Measurements from ENCODE around the gene SSX4. TPM values are rescaled to one million over a fixed set of nuclear protein-coding genes. Genes with fewer than 3 reads are reported as not detected.
"Not testable (repeated sequence)": the region's sequence is repeated elsewhere in the genome, so short reads cannot be mapped to it uniquely, and the experiment has no call there.

SSX4 gene
- total RNA-seq, 6 experiments from 2014 or later, result not detected

GRCh38 chrX:48430166-48430565 is 46.8 kb downstream of the SSX4 start:
- peaks cover 10% of the 10 kb centered on the region; the same call in 1 of the 2 replicates for H3K9me3 Mint-ChIP-seq
- not testable (repeated sequence) for DNase-seq; H3K36me3 Mint-ChIP-seq (ENCODE audit: low read depth); H3K4me1 Mint-ChIP-seq (ENCODE audit: low read depth); H3K27me3 Mint-ChIP-seq (ENCODE audit: insufficient read depth); H3K27ac Mint-ChIP-seq; H3K4me3 Mint-ChIP-seq

GRCh38 chrX:48433713-48434112 is 50.4 kb downstream of the SSX4 start:
- H3K27me3 Mint-ChIP-seq (ENCODE audit: insufficient read depth); H3K4me3 Mint-ChIP-seq; H3K4me1 Mint-ChIP-seq (ENCODE audit: low read depth); H3K36me3 Mint-ChIP-seq (ENCODE audit: low read depth); DNase-seq; H3K27ac Mint-ChIP-seq: not testable (repeated sequence)
- peaks cover 15% of the 10 kb centered on the region; the same call in 1 of the 2 replicates for H3K9me3 Mint-ChIP-seq

Other genes with a start within 250 kb of the SSX4 start
- gene SSX5, start 186.7 kb upstream of the SSX4 start, total RNA-seq (2021; fragmentation: NEBNext Ultra II Directional; extraction: Animal tissue kit (Norgen Biotek cat#: 25700)), result not detected
- gene SSX1, start 128.1 kb upstream of the SSX4 start, total RNA-seq (2021; fragmentation: NEBNext Ultra II Directional; extraction: Animal tissue kit (Norgen Biotek cat#: 25700)), result not detected
- not detected for gene SSX3, start 26.8 kb upstream of the SSX4 start, total RNA-seq (2021; fragmentation: NEBNext Ultra II Directional; extraction: Animal tissue kit (Norgen Biotek cat#: 25700))
- not detected for gene SSX4B, start 28.4 kb downstream of the SSX4 start, total RNA-seq (2021; fragmentation: NEBNext Ultra II Directional; extraction: Animal tissue kit (Norgen Biotek cat#: 25700))
- under 1 TPM in 5 of 6 experiments, not detected in 1; 0.40 to 0.91 (median 0.79) TPM for gene SLC38A5, start 86.7 kb downstream of the SSX4 start, total RNA-seq (2021; fragmentation: NEBNext Ultra II Directional; extraction: Animal tissue kit (Norgen Biotek cat#: 25700))
- gene FTSJ1, start 92.7 kb downstream of the SSX4 start, total RNA-seq (2021; fragmentation: NEBNext Ultra II Directional; extraction: Animal tissue kit (Norgen Biotek cat#: 25700)), result 10 to 100 TPM; 51.5 to 66.7 (median 59.7) TPM
- 10 to 100 TPM in 4 of 6 experiments, 1 to 10 TPM in 2; 9.0 to 13.8 (median 10.7) TPM for gene PORCN, start 125.5 kb downstream of the SSX4 start, total RNA-seq (2021; fragmentation: NEBNext Ultra II Directional; extraction: Animal tissue kit (Norgen Biotek cat#: 25700))
- 10 to 100 TPM; 26.0 to 42.2 (median 39.1) TPM for gene EBP, start 138.3 kb downstream of the SSX4 start, total RNA-seq (2021; fragmentation: NEBNext Ultra II Directional; extraction: Animal tissue kit (Norgen Biotek cat#: 25700))
- 10 to 100 TPM; 13.0 to 15.3 (median 13.8) TPM for gene TBC1D25, start 156.2 kb downstream of the SSX4 start, total RNA-seq (2021; fragmentation: NEBNext Ultra II Directional; extraction: Animal tissue kit (Norgen Biotek cat#: 25700))
- gene RBM3, start 190.9 kb downstream of the SSX4 start, total RNA-seq (2021; fragmentation: NEBNext Ultra II Directional; extraction: Animal tissue kit (Norgen Biotek cat#: 25700)), result 100 to 1,000 TPM; 151 to 471 (median 406) TPM
- gene WDR13, start 214.0 kb downstream of the SSX4 start, total RNA-seq (2021; fragmentation: NEBNext Ultra II Directional; extraction: Animal tissue kit (Norgen Biotek cat#: 25700)), result 10 to 100 TPM; 64.3 to 87.2 (median 71.8) TPM